Measurements from ENCODE around the gene GPC1.
"Not testable (repeated sequence)": the region's sequence is repeated elsewhere in the genome, so short reads cannot be mapped to it uniquely, and the experiment has no call there.

Gene GPC1

DNA sequence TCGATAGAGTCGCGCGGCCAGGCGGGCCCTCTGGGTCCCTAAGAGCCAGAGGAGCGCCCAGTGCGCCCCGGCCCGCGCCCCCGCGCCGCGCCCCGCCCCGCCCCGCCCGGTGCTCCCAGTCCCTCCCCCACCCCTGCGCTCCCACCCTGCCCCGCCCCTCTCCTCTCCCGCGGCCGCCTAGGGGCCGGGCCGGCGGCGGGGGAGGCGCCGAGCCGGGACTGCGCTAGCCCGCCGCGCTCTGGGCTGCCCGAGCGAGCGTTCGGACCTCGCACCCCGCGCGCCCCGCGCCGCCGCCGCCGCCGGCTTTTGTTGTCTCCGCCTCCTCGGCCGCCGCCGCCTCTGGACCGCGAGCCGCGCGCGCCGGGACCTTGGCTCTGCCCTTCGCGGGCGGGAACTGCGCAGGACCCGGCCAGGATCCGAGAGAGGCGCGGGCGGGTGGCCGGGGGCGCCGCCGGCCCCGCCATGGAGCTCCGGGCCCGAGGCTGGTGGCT, at the start of gene GPC1:
GPC1 (plus strand) TSS at position 207 of the 491 bp plus-strand sequence; CDS start at position 463, 256 bp downstream.
- FAIRE-seq, result no peak

GRCh38 chr2:240386326-240386725, 49.1 kb upstream of the GPC1 start:
- no peak for FAIRE-seq

- not testable (repeated sequence) for FAIRE-seq
These were observed 48.7 kb upstream of the GPC1 start for GRCh38 chr2:240386743-240387142.

DNA sequence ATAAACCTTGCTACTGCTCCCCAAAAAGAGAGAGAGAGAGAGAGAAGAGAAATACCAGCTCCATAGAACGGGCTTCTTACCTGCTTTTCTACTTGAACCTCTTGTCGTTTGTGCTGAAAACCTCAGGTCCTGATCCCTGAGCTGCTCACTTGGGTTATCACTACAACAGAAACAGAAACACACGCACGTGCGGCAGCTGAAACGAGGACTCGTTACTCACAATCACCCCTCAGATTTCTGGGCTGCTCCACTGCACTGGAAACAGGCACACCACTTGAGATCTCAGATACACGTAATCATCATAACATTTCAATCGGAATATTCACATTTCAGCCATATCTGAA, 48.2 kb upstream of the GPC1 start:
- no peak for FAIRE-seq

DNA sequence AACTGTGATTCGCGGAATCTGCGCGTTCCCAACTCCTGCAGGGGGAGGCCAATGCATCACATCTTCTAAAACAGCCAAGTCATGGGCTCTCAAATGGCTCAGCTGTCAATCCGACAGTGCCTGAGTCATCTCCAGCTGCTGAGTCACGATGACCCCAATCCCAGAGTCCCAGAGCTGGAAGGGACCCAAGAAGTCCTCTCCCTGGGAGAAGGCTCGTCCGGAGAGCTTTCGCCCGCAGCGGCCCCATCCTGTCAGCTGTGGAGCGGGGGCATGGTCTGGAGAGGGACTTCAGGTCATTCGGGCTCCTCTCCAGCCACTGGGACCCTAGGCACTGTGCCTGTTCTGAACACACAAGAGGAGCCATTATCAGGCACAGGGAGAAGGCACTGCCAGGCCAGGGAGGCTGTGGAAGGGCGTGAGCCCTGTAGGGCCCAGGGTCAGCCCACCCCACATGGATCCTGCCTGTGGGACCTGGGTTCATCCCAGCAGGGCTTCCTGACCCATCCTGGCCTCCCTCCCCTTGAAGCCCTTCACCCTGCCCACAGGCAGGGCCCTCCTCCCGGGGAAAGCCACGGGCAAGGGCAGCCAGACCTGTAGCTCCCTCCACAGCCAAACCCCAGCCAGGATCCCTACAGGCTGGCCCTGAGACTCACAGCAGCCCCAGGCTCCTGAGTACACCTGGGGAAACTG, 47.6 kb upstream of the GPC1 start:
- no peak for FAIRE-seq

DNA sequence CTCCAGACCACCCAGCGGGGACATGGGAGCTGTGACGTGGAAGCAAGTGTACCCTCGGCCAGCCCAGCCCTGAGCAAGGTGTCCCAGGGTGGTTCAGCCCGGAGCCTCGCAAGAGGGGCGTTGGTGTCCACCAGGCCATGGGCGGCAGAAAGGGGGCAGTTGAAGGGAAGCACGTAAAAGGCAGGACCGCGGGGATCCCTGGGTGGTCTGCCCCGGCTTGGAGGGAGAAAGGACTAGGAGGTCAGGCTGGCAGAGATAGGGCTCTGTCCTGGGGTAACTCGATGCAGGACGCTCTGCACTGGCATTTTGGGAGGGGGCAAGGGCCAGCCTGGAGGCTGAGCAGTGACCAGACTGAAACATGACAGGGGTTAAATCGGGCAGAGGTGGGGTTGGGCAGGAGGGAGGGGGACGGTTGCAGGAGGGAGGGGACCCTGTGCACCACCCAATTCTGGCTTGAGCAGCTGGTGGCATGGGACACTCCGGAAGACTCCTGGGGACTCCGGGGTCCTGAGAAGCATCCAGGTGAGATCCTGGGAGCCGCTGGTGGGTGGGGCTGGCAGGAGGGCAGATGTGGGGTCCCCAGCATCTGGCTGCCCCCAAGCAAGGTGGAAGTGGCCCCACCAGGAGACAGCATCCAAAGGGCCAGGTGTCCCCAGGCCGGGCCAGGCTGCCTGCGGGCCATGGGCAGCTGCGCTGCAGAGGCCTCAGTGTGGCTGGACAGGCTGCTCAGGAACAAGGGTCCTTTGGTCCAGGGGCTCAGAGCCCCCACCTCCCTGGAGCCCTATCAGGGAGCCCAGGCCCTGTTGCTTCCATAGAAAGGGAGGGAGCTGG, 46.8 kb upstream of the GPC1 start:
- FAIRE-seq, result no peak

DNA sequence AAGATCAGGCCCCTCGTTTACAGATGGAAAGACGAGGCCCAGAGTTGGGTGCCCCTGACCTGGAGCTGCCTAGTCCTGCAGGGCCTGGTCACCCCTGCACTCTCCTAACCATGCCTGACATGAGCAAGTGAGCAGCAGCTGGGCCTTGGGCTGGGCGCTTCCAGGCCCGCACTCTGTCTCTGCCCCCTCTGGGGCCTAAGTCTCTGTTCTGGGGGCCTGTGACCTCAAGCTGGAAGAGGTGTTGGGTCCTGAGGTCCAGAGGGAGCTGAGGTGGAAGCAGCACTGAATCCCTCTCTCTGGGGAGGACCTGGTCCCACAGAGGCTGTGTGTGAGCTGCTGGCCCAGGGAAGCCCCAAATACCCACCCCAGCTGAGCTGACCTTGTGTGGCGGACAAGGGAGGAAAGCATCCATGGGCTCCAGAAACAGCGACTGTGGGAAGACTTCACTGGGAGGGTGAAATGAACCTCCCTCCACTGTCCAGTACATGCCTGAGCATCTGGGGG, 46.1 kb upstream of the GPC1 start:
- FAIRE-seq, result no peak

- FAIRE-seq, result no peak
These were observed 45.1 kb upstream of the GPC1 start for GRCh38 chr2:240390091-240391073.

DNA sequence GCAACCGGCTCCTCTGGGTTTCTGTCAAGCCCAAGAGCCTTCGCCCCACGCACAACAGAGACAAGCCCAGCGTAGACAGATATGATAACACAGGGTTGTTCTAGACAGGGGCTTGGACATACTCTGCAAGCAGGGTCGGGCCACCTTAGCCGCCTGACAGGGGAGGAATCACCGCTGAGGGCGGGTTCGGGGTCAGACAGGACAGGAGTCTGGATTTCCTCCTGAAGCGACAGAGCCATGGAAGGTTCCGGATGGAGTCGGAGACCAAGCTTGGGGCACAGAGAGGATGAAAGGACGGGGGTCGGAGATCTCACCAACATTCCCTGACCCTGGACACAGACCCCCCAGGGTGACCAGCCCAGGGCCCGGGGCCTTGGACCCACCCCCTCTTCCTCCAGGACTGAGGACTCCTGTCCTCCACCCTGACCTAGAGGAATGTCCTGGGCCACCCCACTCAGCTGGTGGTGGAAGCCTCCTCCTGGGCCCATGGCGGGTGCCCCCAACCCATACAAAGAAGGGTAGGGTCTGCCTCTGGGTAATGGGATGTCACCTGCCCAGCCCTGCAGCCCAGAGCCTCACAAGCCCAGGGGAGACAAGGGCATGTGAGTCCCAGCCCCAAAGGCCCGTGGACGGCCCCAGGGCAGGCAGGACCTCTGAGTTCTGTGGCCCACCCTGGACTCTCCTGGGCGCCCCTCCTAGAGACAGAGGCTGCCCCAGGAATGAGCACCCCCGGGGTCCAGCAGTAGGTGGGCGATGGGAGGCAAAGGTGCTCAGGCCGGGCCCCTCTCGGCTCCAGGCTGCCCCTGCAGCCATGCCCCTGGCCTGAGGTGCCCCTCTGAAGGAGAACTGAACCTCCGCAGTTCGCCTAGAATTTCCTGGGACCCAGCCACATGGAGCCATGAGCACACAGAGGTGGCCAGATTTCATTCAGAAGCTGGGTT, 44.1 kb upstream of the GPC1 start:
- FAIRE-seq, result no peak

- FAIRE-seq, result no peak
These were observed 43.1 kb upstream of the GPC1 start for GRCh38 chr2:240392084-240392947.

GRCh38 chr2:240392948-240393830, 42.3 kb upstream of the GPC1 start:
- no peak for FAIRE-seq

DNA sequence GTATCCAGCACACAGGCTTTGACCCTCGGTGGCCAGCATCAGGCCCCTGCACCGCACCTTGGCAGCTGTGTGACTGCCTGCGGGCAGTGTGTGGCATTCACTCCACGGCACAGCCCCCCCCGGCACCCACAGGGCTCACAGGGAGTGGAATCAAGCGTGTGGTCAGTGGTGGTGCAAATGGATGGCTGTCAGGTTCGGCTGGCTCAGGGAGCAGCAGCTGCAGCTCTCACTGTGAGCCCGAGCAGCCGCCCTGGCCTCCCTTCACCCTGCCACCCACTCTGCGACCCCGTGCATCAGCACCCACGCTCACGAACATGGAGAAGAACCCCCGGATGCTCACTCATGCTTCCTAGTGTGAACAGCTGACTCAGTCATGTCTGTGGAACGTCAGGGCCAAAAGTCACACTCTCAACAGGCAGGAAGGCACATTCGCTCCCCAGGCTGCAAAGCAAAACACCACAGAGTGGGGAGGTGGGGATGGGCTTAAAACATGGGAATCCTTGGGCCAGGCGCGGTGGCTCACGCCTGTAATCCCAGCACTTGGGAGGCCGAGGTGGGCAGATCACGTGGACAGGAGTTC, 41.5 kb upstream of the GPC1 start:
- no peak for FAIRE-seq

- no peak for FAIRE-seq
These were observed 40.9 kb upstream of the GPC1 start for GRCh38 chr2:240394549-240394948.

- no peak for FAIRE-seq
These were observed 40.0 kb upstream of the GPC1 start for GRCh38 chr2:240395448-240395847.

- FAIRE-seq, result no peak
These were observed 39.4 kb upstream of the GPC1 start for GRCh38 chr2:240395896-240396622.

- no peak for FAIRE-seq
These were observed 38.6 kb upstream of the GPC1 start for GRCh38 chr2:240396623-240397541.

GRCh38 chr2:240397542-240397916, 37.9 kb upstream of the GPC1 start:
- FAIRE-seq, result no peak

All from TTC549 (cell line).